HFF-Myc (cell line): Measurements from ENCODE around the gene RPTOR.

Experiments used
- DNase-seq: peaks from one replicate; pipeline ENCODE4 v3.0.0-alpha.2; 2011; ENCODE audit warnings: low read depth; ENCODE audit errors: extremely low read depth
- H3K4me3 ChIP-seq: replicated peaks from 2 replicates; pipeline ENCODE4 v1.5.1; 2011; ENCODE audit warnings: low read depth, mild to moderate bottlenecking, control low read depth, low read length
- TF ChIP-seq, protein P1 (sequence below): IDR thresholded peaks from 2 replicates; pipeline ENCODE4 v1.5.1; 2012; ENCODE audit warnings: mild to moderate bottlenecking, low read depth, low read length, control low read depth; ENCODE audit errors: missing control alignments

Gene RPTOR

GRCh38 chr17:80861892-80862291 is 317.3 kb downstream of the RPTOR start:
- TF ChIP-seq, protein P1, sequence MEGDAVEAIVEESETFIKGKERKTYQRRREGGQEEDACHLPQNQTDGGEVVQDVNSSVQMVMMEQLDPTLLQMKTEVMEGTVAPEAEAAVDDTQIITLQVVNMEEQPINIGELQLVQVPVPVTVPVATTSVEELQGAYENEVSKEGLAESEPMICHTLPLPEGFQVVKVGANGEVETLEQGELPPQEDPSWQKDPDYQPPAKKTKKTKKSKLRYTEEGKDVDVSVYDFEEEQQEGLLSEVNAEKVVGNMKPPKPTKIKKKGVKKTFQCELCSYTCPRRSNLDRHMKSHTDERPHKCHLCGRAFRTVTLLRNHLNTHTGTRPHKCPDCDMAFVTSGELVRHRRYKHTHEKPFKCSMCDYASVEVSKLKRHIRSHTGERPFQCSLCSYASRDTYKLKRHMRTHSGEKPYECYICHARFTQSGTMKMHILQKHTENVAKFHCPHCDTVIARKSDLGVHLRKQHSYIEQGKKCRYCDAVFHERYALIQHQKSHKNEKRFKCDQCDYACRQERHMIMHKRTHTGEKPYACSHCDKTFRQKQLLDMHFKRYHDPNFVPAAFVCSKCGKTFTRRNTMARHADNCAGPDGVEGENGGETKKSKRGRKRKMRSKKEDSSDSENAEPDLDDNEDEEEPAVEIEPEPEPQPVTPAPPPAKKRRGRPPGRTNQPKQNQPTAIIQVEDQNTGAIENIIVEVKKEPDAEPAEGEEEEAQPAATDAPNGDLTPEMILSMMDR = peak; percentile 23
- no peak for DNase-seq
- no peak overlapping the region for H3K4me3 ChIP-seq

- no peak for DNase-seq
- H3K4me3 ChIP-seq = no peak overlapping the region
- TF ChIP-seq, protein P1 = no peak
Observed at GRCh38 chr17:80862481-80862961, 317.9 kb downstream of the RPTOR start.

- TF ChIP-seq, protein P1 = no peak
- no peak for DNase-seq
- H3K4me3 ChIP-seq = no peak overlapping the region
Observed at GRCh38 chr17:80862978-80863377, 318.3 kb downstream of the RPTOR start.

- TF ChIP-seq, protein P1 = no peak
- DNase-seq = no peak
- no peak overlapping the region for H3K4me3 ChIP-seq
Observed at GRCh38 chr17:80863626-80864025, 319.0 kb downstream of the RPTOR start.

DNA sequence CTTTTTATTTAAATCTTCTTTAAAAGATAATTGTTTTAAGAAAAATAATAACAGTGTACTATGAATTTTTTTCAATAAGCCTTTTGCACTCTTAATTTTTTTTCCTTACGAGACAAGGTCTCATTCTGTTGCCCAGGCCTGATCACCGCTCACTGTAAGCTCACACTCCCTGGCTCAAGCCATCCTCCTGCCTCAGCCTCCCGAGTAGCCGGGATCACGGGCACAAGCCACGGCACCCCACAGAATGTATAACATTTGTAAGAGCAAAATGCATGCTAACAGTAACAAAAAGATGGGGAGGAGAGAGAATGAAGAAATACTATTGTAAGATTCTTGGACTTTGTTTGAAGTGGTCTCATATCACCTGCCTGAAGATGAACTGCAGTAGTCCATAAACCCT is 320.1 kb downstream of the RPTOR start:
- H3K4me3 ChIP-seq = no peak overlapping the region
- no peak for DNase-seq
- TF ChIP-seq, protein P1 = no peak

DNA sequence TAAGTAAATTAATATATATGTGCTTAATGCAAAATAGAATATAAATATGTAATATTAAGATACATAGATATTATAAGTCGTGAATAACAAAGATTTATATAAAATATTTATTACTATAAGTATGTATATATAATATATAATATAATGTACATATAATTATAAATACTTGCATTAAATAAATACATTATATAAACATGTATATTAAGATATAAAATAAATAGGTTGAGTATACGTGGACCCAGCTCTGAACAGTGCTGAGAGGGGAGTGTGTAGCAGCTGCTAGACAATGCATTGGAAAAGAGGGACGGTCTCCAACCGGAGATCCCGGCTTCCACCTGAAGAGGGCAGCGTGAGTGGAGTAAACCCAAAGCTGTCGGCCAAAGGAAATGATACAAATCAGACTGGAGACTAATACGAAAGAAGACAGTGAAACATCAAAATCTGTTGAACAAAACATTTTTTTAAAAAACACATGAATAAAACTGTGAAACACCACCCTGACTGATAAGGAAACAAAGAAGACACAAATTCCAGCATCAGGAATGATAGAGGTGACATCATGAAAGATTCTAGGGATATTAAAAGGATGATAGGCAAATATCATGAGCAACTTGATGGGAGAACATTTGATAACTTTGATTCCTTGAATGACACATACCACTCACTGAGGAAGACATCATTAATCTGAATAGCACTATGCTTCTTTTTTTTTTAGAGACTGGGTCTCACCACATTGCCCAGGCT is 321.6 kb downstream of the RPTOR start:
- no peak for DNase-seq
- H3K4me3 ChIP-seq = no peak overlapping the region
- TF ChIP-seq, protein P1 = peak; percentile 80

GRCh38 chr17:80868022-80868609 is 323.5 kb downstream of the RPTOR start:
- no peak for DNase-seq
- TF ChIP-seq, protein P1 = no peak
- no peak overlapping the region for H3K4me3 ChIP-seq
